ENCODE data around the gene GRAMD1A.
"Not testable (repeated sequence)": the region's sequence is repeated elsewhere in the genome, so short reads cannot be mapped to it uniquely, and the experiment has no call there.

The GRAMD1A gene

GRCh38 chr19:35027009-35027408 lies 26.9 kb downstream of the GRAMD1A start:
- H3K27ac ChIP-seq: no peak overlapping the region
- TF ChIP-seq CTCF (conservative IDR thresholded peaks at IDR 0.05) (no peak), ZFX (IDR thresholded peaks at IDR 0.05) (no peak)

GRCh38 chr19:35027851-35028599 lies 27.9 kb downstream of the GRAMD1A start:
- H3K27ac ChIP-seq: no peak overlapping the region
- TF ChIP-seq CTCF (conservative IDR thresholded peaks at IDR 0.05) (no peak), ZFX (IDR thresholded peaks at IDR 0.05) (no peak)

GRCh38 chr19:35028600-35028885 lies 28.4 kb downstream of the GRAMD1A start:
- not testable (repeated sequence) for H3K27ac ChIP-seq

DNA sequence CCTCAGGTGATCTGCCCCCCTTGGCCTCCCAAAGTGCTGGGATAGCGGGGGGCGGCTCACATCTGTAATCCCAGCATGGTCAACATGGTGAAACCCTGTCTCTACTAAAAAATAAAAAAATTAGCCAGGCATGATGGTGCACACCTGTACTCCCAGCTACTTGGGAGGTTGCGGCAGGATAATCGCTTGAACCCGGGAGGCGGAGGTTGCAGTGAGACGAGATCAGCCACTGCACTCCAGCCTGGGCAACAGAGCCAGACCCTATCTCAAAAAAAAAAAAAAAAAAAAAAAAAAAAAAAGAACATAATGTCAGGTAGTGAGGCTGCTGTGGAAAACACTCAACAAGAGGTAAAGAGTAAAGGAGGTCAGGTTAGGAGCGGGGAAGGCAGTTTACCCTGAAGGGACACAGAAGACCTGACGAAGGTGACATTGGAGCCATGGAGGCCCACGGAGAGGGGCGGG lies 29.2 kb downstream of the GRAMD1A start:
- not testable (repeated sequence) for H3K27ac ChIP-seq

DNA sequence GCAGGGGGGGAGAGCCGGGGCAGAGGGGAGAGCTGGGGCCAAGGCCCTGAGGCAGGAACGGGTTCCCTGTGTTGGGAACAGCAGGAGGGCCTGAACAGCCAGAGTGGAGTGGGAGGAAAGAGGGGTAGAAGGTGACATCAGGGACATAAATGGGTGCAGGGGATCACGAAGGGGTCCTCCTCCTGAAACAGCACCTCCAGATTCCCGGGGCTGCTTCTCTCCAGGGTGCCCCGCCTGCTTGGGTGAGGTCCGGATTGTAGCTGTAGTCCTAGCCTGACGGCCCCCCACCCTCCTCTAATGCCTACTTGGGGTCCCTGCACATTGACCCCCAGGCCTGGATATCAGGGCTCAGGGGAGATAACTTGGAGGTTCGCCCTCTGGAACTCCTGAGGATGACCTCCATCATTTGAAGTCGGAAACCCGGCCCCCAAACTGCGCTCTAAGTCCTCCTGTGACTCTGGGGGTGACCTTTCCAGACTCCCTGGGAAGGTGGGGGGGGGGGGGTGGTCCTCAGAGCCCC lies 29.7 kb downstream of the GRAMD1A start:
- no peak for TF ChIP-seq CTCF (conservative IDR thresholded peaks at IDR 0.05)
- no peak for TF ChIP-seq ZFX (IDR thresholded peaks at IDR 0.05)
- no peak overlapping the region for H3K27ac ChIP-seq

GRCh38 chr19:35030257-35031071 lies 30.3 kb downstream of the GRAMD1A start, which contains the start of gene SCN1B:
Gene SCN1B, plus strand, starts transcription at chr19:35030470. Its CDS starts 351 bp downstream, at chr19:35030821.
- H3K27ac ChIP-seq: no peak within 1 kb of the TSS

DNA sequence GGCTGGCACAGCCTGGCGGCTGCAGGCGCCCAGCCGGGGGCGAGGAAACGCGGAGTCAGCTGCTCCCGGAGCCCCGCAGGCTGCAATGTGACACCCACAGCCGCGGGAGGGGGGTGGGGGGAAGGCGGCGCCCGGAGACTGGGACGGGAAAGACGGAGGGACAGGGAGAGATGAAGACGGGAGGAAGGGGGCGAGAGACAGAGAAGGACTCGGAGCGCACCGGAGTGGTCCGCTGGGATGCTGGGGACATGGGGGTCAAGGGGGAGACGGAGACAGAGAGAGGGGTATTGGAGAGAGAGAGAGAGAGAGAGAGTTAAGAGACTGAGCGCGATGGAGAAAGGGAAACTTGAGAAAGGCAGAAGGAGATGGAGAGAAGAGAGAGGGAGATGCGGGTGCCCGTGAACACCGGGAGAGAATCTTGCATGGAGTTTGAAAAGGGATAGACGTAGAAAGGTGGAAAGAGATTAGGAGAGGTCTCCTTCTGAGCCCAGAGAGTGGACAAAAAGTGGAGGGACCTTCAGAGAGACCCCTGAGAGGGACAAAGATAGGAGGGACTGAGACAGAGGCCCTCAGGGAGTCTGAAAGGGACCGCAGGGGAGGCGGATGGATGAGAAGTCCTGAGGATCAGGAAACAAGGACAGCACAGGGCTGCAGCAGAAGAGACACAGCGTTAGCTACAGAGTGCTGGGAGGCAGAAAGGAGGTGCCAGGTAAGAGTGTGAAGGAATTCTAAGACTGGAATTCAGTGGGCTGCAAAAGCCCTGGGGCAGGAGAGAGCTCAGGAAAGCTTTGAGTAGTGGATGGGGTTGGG lies 31.2 kb downstream of the GRAMD1A start:
- H3K27ac ChIP-seq: no peak overlapping the region
- no peak for TF ChIP-seq CTCF (conservative IDR thresholded peaks at IDR 0.05)
- no peak for TF ChIP-seq ZFX (IDR thresholded peaks at IDR 0.05)

More at GRCh38 chr19:35030257-35031071, 30.3 kb downstream of the GRAMD1A start, which contains the start of gene SCN1B:
- TF ChIP-seq ZFX (IDR thresholded peaks at IDR 0.05): no peak
- TF ChIP-seq CTCF (conservative IDR thresholded peaks at IDR 0.05): no peak
